HepG2 (cell line): ENCODE results near the gene FLT3LG. TPM values are rescaled to one million over a fixed set of nuclear protein-coding genes. Genes with fewer than 3 reads are reported as not detected.

Experiments
- E2F2 ChIP-seq: sonication (generic); formaldehyde crosslinking; IDR thresholded peaks from 2 replicates; pipeline ENCODE4 v1.4.0; 2020; ENCODE audit warnings: missing genetic modification reagents, borderline replicate concordance
- LRRFIP1 ChIP-seq: sonication (generic); formaldehyde crosslinking; conservative IDR thresholded peaks from 2 replicates; pipeline ENCODE4 v1.4.0; 2020; ENCODE audit warnings: missing genetic modification reagents
- MYC ChIP-seq: sonication (generic); formaldehyde crosslinking; IDR thresholded peaks from 2 replicates; pipeline ENCODE4 v1.9.0; 2021; ENCODE audit warnings: missing genetic modification reagents, borderline replicate concordance
- NFIC ChIP-seq: IDR thresholded peaks from 2 replicates; pipeline ENCODE4 v1.6.1; 2012; ENCODE audit warnings: mild to moderate bottlenecking, low read length, inconsistent platforms
- PAX8 ChIP-seq: sonication (generic); formaldehyde crosslinking; IDR thresholded peaks from 2 replicates; pipeline ENCODE4 v1.8.0; 2022; ENCODE audit warnings: mild to moderate bottlenecking, missing genetic modification reagents, borderline replicate concordance
- SSRP1 ChIP-seq: IDR thresholded peaks from 2 replicates; pipeline ENCODE4 v1.6.1; 2016; ENCODE audit warnings: control low read depth
- THYN1 ChIP-seq: sonication (generic); formaldehyde crosslinking; IDR thresholded peaks from 2 replicates; pipeline ENCODE4 v1.8.1; 2023; ENCODE audit warnings: low read depth, mild to moderate bottlenecking, moderate library complexity, missing genetic modification reagents, borderline replicate concordance
- ZNF207 ChIP-seq: fragments of 450-650 bp; IDR thresholded peaks from 2 replicates; pipeline ENCODE4 v1.6.1; 2016; ENCODE audit warnings: antibody characterized with exemption, borderline replicate concordance
- ZNF383 ChIP-seq: sonication (generic); formaldehyde crosslinking; IDR thresholded peaks from 2 replicates; pipeline ENCODE4 v1.4.0; 2020; ENCODE audit warnings: missing genetic modification reagents, mild to moderate bottlenecking, borderline replicate concordance
- ZNF430 ChIP-seq: sonication (generic); formaldehyde crosslinking; IDR thresholded peaks from 2 replicates; pipeline ENCODE4 v1.9.0; 2021; ENCODE audit warnings: mild to moderate bottlenecking, missing genetic modification reagents
- ZNF687 ChIP-seq: sonication (generic); formaldehyde crosslinking; IDR thresholded peaks from 2 replicates; pipeline ENCODE4 v1.5.1; 2020; ENCODE audit warnings: mild to moderate bottlenecking, missing genetic modification reagents, moderate library complexity
- polyA plus RNA-seq, 8 experiments: library from polyadenylated mRNA; depleted of rRNA in 3 of 8; stranded (reverse) in 7 of 8; unstranded in 1 of 8; fragments of >200 nt; fragmentation: Illumina TruSeq in 4 of 8; extraction: Trizol in 4 of 8; gene quantifications; 2 replicates each; pipeline versions ENCODE4 v1.2.1 to v1.2.3, GENCODE V29; 2011 to 2016; ENCODE audit warnings: low read depth in 4 of 8, missing spikeins in 1 of 8, mixed read lengths in 1 of 8; ENCODE audit not compliant: insufficient read depth in 1 of 8
- total RNA-seq, 5 experiments: library from RNA; depleted of rRNA; stranded (reverse); fragments of >200 nt; fragmentation: Illumina TruSeq; extraction: Trizol; gene quantifications; 2 replicates each; pipeline ENCODE4 v1.2.3, GENCODE V29; 2016; ENCODE audit warnings: low read depth in 1 of 5
- TF ChIP-seq, protein P1 (sequence below), 2 experiments: IDR thresholded peaks; 2 replicates each; pipeline ENCODE4 v1.6.1; 2011 to 2012; ENCODE audit warnings: low read length in 2 of 2, borderline replicate concordance in 1 of 2, low read depth in 1 of 2, mild to moderate bottlenecking in 1 of 2, moderate library complexity in 1 of 2
- TF ChIP-seq, protein P2 (sequence below): sonication (generic); formaldehyde crosslinking; IDR thresholded peaks from 2 replicates; pipeline ENCODE4 v1.4.0; 2020; ENCODE audit warnings: mild to moderate bottlenecking, missing genetic modification reagents

Gene FLT3LG
- total and polyA plus RNA-seq, 2 of the 13 experiments (the other 11 are each of a cell fraction or from before 2014, with no cell fraction given), result 1.5 to 2.6 TPM

- TF ChIP-seq ZNF207 (no peak), LRRFIP1 (CRISPR knock-in tag) (no peak), MYC (CRISPR knock-in tag) (peak; percentile 67), PAX8 (CRISPR knock-in tag) (no peak), SSRP1 (0 out of 2 replicates have a peak, but pooled peaks have one; percentile 16), ZNF430 (no peak), THYN1 (CRISPR knock-in tag) (no peak), ZNF383 (CRISPR knock-in tag) (no peak), NFIC (no peak), ZNF687 (peak; percentile 90), E2F2 (CRISPR knock-in tag) (peak; percentile 85; the same call in 1 of the 2 replicates)
- TF ChIP-seq, protein P1, sequence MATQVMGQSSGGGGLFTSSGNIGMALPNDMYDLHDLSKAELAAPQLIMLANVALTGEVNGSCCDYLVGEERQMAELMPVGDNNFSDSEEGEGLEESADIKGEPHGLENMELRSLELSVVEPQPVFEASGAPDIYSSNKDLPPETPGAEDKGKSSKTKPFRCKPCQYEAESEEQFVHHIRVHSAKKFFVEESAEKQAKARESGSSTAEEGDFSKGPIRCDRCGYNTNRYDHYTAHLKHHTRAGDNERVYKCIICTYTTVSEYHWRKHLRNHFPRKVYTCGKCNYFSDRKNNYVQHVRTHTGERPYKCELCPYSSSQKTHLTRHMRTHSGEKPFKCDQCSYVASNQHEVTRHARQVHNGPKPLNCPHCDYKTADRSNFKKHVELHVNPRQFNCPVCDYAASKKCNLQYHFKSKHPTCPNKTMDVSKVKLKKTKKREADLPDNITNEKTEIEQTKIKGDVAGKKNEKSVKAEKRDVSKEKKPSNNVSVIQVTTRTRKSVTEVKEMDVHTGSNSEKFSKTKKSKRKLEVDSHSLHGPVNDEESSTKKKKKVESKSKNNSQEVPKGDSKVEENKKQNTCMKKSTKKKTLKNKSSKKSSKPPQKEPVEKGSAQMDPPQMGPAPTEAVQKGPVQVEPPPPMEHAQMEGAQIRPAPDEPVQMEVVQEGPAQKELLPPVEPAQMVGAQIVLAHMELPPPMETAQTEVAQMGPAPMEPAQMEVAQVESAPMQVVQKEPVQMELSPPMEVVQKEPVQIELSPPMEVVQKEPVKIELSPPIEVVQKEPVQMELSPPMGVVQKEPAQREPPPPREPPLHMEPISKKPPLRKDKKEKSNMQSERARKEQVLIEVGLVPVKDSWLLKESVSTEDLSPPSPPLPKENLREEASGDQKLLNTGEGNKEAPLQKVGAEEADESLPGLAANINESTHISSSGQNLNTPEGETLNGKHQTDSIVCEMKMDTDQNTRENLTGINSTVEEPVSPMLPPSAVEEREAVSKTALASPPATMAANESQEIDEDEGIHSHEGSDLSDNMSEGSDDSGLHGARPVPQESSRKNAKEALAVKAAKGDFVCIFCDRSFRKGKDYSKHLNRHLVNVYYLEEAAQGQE (IDR thresholded peaks at IDR 0.05; ENCODE audit: borderline replicate concordance in 1 of 2, low read depth in 1 of 2, low read length in 2 of 2), result peak in 1 of 2 experiments; percentile 35; a peak in 1 of 4 replicates
- TF ChIP-seq, protein P2, sequence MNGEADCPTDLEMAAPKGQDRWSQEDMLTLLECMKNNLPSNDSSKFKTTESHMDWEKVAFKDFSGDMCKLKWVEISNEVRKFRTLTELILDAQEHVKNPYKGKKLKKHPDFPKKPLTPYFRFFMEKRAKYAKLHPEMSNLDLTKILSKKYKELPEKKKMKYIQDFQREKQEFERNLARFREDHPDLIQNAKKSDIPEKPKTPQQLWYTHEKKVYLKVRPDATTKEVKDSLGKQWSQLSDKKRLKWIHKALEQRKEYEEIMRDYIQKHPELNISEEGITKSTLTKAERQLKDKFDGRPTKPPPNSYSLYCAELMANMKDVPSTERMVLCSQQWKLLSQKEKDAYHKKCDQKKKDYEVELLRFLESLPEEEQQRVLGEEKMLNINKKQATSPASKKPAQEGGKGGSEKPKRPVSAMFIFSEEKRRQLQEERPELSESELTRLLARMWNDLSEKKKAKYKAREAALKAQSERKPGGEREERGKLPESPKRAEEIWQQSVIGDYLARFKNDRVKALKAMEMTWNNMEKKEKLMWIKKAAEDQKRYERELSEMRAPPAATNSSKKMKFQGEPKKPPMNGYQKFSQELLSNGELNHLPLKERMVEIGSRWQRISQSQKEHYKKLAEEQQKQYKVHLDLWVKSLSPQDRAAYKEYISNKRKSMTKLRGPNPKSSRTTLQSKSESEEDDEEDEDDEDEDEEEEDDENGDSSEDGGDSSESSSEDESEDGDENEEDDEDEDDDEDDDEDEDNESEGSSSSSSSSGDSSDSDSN (CRISPR knock-in tag), result peak; percentile 42; the same call in 1 of the 2 replicates
These were observed 20.8 kb upstream of the FLT3LG start, which contains the start of gene ALDH16A1 (continued) for GRCh38 chr19:49453013-49453756.
